Fibroblast of skin of scalp (primary cell): ENCODE results near the gene PDE6B. TPM values are rescaled to one million over a fixed set of nuclear protein-coding genes. Genes with fewer than 3 reads are reported as not detected.
A peak's percentile ranks its signal among the peaks of the same experiment; 100 is the strongest.
"Not testable (repeated sequence)": the region's sequence is repeated elsewhere in the genome, so short reads cannot be mapped to it uniquely, and the experiment has no call there.

ENCODE experiments used
- DNase-seq: peaks from one replicate; pipeline ENCODE4 v3.0.0-alpha.2; 2013
- polyA plus RNA-seq, 2 experiments: library from polyadenylated mRNA; unstranded; fragments of 120-200 nt; gene quantifications; one replicate each; pipeline ENCODE4 v1.2.1, GENCODE V29; 2013; ENCODE audit not compliant: insufficient read length in 2 of 2

Gene PDE6B
- 1.6 TPM for polyA plus RNA-seq (2013, experiment 1 of 2; ENCODE audit: insufficient read length)
- polyA plus RNA-seq (2013, experiment 2 of 2; ENCODE audit: insufficient read length) = 1.5 TPM

- DNase-seq = no peak
Observed at GRCh38 chr4:624705-625590, at the start of gene PDE6B. Gene PDE6B, plus strand, starts transcription at chr4:625573. Its CDS starts 54 bp downstream, at chr4:625627.

- DNase-seq = no peak
Observed at GRCh38 chr4:576245-576821, 49.0 kb upstream of the PDE6B start, which contains the start of gene TMEM271. Gene TMEM271, minus strand, starts transcription at chr4:576295. Its CDS starts 233 bp downstream, at chr4:576062.

- DNase-seq = no peak
Observed at GRCh38 chr4:576991-577498, 48.3 kb upstream of the PDE6B start.

GRCh38 chr4:577499-578450, 47.6 kb upstream of the PDE6B start:
- peak; percentile 28 for DNase-seq

GRCh38 chr4:578451-579443, 46.6 kb upstream of the PDE6B start:
- no peak for DNase-seq

GRCh38 chr4:579543-580175, 45.7 kb upstream of the PDE6B start:
- DNase-seq = no peak

- no peak for DNase-seq
Observed at GRCh38 chr4:581181-581580, 44.2 kb upstream of the PDE6B start.

- DNase-seq = no peak
Observed at GRCh38 chr4:581753-582361, 43.5 kb upstream of the PDE6B start.

GRCh38 chr4:583820-584219, 41.6 kb upstream of the PDE6B start:
- no peak for DNase-seq

GRCh38 chr4:587671-588350, 37.6 kb upstream of the PDE6B start:
- DNase-seq = no peak

- DNase-seq = no peak
Observed at GRCh38 chr4:588351-588849, 37.0 kb upstream of the PDE6B start.

GRCh38 chr4:589219-589963, 36.0 kb upstream of the PDE6B start:
- no peak for DNase-seq

GRCh38 chr4:590313-590841, 35.0 kb upstream of the PDE6B start:
- DNase-seq = no peak

- DNase-seq = not testable (repeated sequence)
Observed at GRCh38 chr4:592178-592577, 33.2 kb upstream of the PDE6B start.

- DNase-seq = no peak
Observed at GRCh38 chr4:592825-593520, 32.4 kb upstream of the PDE6B start.

GRCh38 chr4:598925-599324, 26.4 kb upstream of the PDE6B start:
- DNase-seq = no peak

GRCh38 chr4:600166-600565, 25.2 kb upstream of the PDE6B start:
- no peak for DNase-seq
